ENCODE results near the gene HRH1.

GRCh38 chr3:11186771-11187191 lies 32.5 kb downstream of the HRH1 start:
- TF ChIP-seq ARNT (IDR thresholded peaks at IDR 0.05) (no peak), FOXM1 (IDR thresholded peaks at IDR 0.05; ENCODE audit: borderline replicate concordance) (no peak), NFRKB (IDR thresholded peaks at IDR 0.05) (no peak), PKNOX1 (IDR thresholded peaks at IDR 0.05) (no peak)

All from HEK293T (cell line).